ENCODE data around the gene TBX5.

The TBX5 gene

GRCh38 chr12:114306646-114307045 lies 99.3 kb downstream of the TBX5 start:
- DNase-seq (ENCODE audit: low read depth) = peak; percentile 81
- TF ChIP-seq CTCF (conservative IDR thresholded peaks at IDR 0.05; ENCODE audit: control insufficient read depth, insufficient read depth, low read depth, low read length) = no peak
- H3K4me3 ChIP-seq (ENCODE audit: control insufficient read depth, low read depth, low read length) = no peak overlapping the region

GRCh38 chr12:114305446-114305845 lies 100.5 kb downstream of the TBX5 start:
- H3K4me3 ChIP-seq (ENCODE audit: control insufficient read depth, low read depth, low read length) = no peak overlapping the region
- no peak for TF ChIP-seq CTCF (conservative IDR thresholded peaks at IDR 0.05; ENCODE audit: control insufficient read depth, insufficient read depth, low read depth, low read length)
- DNase-seq (ENCODE audit: low read depth) = no peak
